Keratinocyte (primary cell): ENCODE results near the gene SERP2. TPM values are rescaled to one million over a fixed set of nuclear protein-coding genes. Genes with fewer than 3 reads are reported as not detected.

Experiments used
- DNase-seq: peaks from one replicate; pipeline ENCODE4 v3.0.0-alpha.2; 2011; ENCODE audit warnings: low read depth, missing footprints, low spot score
- FAIRE-seq: peaks from 2 replicates; lab custom pipeline; 2011; peaks lifted over from hg19 to GRCh38; lab: Jason Lieb, UNC
- H2AFZ ChIP-seq: 2 replicates; pipeline ENCODE4 v1.6.0; 2012; ENCODE audit warnings: low read length, control low read depth, inconsistent platforms; ENCODE audit not compliant: control insufficient read depth
- H3K27ac ChIP-seq: 2 replicates; pipeline ENCODE4 v1.5.1; 2011; ENCODE audit warnings: low read length; ENCODE audit not compliant: control insufficient read depth, insufficient read depth
- H3K27me3 ChIP-seq: 3 replicates; pipeline ENCODE4 v1.6.0; 2011; ENCODE audit warnings: low read length; ENCODE audit not compliant: control insufficient read depth, insufficient read depth; ENCODE audit errors: extremely low read depth
- H3K36me3 ChIP-seq, 2 experiments: 2 replicates in 1 of 2; 3 replicates in 1 of 2; pipeline ENCODE4 v1.5.1; 2011; ENCODE audit warnings: low read length in 2 of 2, mild to moderate bottlenecking in 1 of 2; ENCODE audit not compliant: control insufficient read depth in 2 of 2, insufficient read depth in 2 of 2; ENCODE audit errors: extremely low read depth in 1 of 2
- H3K4me1 ChIP-seq: 3 replicates; pipeline ENCODE4 v1.5.1; 2011; ENCODE audit warnings: low read length; ENCODE audit not compliant: control insufficient read depth, insufficient read depth; ENCODE audit errors: extremely low read depth
- H3K4me2 ChIP-seq: 3 replicates; pipeline ENCODE4 v1.6.0; 2011; ENCODE audit warnings: low read depth, low read length; ENCODE audit not compliant: control insufficient read depth, insufficient read depth; ENCODE audit errors: extremely low read depth
- H3K4me3 ChIP-seq, 3 experiments: fragments of 200-600 bp in 1 of 3; sonication (generic) in 1 of 3; 2 replicates in 2 of 3; 3 replicates in 1 of 3; pipeline ENCODE4 v1.5.1; 2011 to 2016; ENCODE audit warnings: low read length in 3 of 3, mild to moderate bottlenecking in 3 of 3, control low read depth in 2 of 3, inconsistent platforms in 1 of 3, low read depth in 1 of 3, mixed read lengths in 1 of 3, mixed run types in 1 of 3, moderate library complexity in 1 of 3; ENCODE audit not compliant: control insufficient read depth in 2 of 3, insufficient read depth in 2 of 3; ENCODE audit errors: extremely low read depth in 1 of 3
- H3K79me2 ChIP-seq: 2 replicates; pipeline ENCODE4 v1.6.0; 2012; ENCODE audit warnings: low read length; ENCODE audit not compliant: control insufficient read depth, insufficient read depth
- H3K9ac ChIP-seq: 3 replicates; pipeline ENCODE4 v1.6.0; 2011; ENCODE audit warnings: low read length; ENCODE audit not compliant: control insufficient read depth, insufficient read depth; ENCODE audit errors: extremely low read depth
- H3K9me1 ChIP-seq: 3 replicates; pipeline ENCODE4 v1.6.0; 2011; ENCODE audit warnings: low read length; ENCODE audit not compliant: control insufficient read depth, insufficient read depth; ENCODE audit errors: extremely low read depth
- H3K9me3 ChIP-seq: 2 replicates; pipeline ENCODE4 v1.5.1; 2012; ENCODE audit warnings: low read depth, low read length; ENCODE audit not compliant: control insufficient read depth
- H4K20me1 ChIP-seq: 3 replicates; pipeline ENCODE4 v1.6.0; 2011; ENCODE audit warnings: low read length; ENCODE audit not compliant: control insufficient read depth, insufficient read depth; ENCODE audit errors: extremely low read depth
- CTCF ChIP-seq, 3 experiments: IDR thresholded peaks in 1 of 3; conservative IDR thresholded peaks in 1 of 3; optimal IDR thresholded peaks in 1 of 3; 2 replicates in 2 of 3; 3 replicates in 1 of 3; pipeline versions ENCODE3 to v1.5.1; 2011; ENCODE audit warnings: low read length in 3 of 3, mild to moderate bottlenecking in 3 of 3, moderate library complexity in 2 of 3, control low read depth in 1 of 3, inconsistent platforms in 1 of 3; ENCODE audit not compliant: insufficient read depth in 2 of 3; ENCODE audit errors: extremely low read depth in 1 of 3
- EZH2 ChIP-seq: IDR thresholded peaks from one replicate; pipeline ENCODE4 v1.6.1; 2012; ENCODE audit warnings: inconsistent platforms, mild to moderate bottlenecking, low read length, moderate library complexity
- dilution Hi-C: fragments of 300-500 bp; cut with MboI; formaldehyde crosslinking; loops from one replicate; pipeline ENCODE4 v1.7.0; 2020; ENCODE audit warnings: low sequenced_read_pairs; ENCODE audit not compliant: extremely low pct_ligation_motif_present
- polyA plus RNA-seq, 5 experiments: library from polyadenylated mRNA; depleted of rRNA in 3 of 5; stranded (reverse) in 3 of 5; stranded (forward) in 1 of 5; unstranded in 1 of 5; fragments of >200 nt; gene quantifications; 1 replicate in 1 of 5; 2 replicates in 3 of 5; 3 replicates in 1 of 5; pipeline versions ENCODE4 v1.2.1 to v1.2.3, GENCODE V29; 2011 to 2012; ENCODE audit warnings: missing spikeins in 2 of 5, low read depth in 1 of 5, low replicate concordance in 1 of 5

Gene SERP2
- polyA plus RNA-seq, 1 donor (not counting 4 experiments of a cell fraction or from before 2014, with no cell fraction given), result 0.45 TPM

GRCh38 chr13:44439452-44440024 lies 65.9 kb downstream of the SERP2 start:
- dilution Hi-C loops, result loop anchor here (25.0 kb wide), 1 partner anchor 402 kb away; no protein-coding TSS in a partner anchor
- no peaks in the 10 kb centered on the region for H3K27me3 ChIP-seq
- no peak for DNase-seq
- no peak overlapping the region for H3K27ac ChIP-seq
- H4K20me1 ChIP-seq, result no peaks in the 10 kb centered on the region
- no peak overlapping the region for H3K4me3 ChIP-seq
- peaks cover 17% of the 10 kb centered on the region for H3K79me2 ChIP-seq
- peak; percentile 52 for FAIRE-seq
- no peak overlapping the region for H3K4me2 ChIP-seq
- no peaks in the 10 kb centered on the region for H3K9me1 ChIP-seq
- H2AFZ ChIP-seq, result no peak overlapping the region
- H3K4me1 ChIP-seq, result peaks cover 8% of the 10 kb centered on the region
- TF ChIP-seq CTCF (optimal IDR thresholded peaks at IDR 0.05 in 1 of 3, IDR thresholded peaks at IDR 0.05 in 1 of 3, conservative IDR thresholded peaks at IDR 0.05 in 1 of 3; ENCODE audit: extremely low read depth in 1 of 3, insufficient read depth in 2 of 3, low read length in 3 of 3) (no peak), EZH2 (no peak)
- no peak overlapping the region for H3K9ac ChIP-seq
- no peaks in the 10 kb centered on the region for H3K9me3 ChIP-seq
- peaks cover 0 to 3% of the 10 kb centered on the region in 2 experiments for H3K36me3 ChIP-seq

DNA sequence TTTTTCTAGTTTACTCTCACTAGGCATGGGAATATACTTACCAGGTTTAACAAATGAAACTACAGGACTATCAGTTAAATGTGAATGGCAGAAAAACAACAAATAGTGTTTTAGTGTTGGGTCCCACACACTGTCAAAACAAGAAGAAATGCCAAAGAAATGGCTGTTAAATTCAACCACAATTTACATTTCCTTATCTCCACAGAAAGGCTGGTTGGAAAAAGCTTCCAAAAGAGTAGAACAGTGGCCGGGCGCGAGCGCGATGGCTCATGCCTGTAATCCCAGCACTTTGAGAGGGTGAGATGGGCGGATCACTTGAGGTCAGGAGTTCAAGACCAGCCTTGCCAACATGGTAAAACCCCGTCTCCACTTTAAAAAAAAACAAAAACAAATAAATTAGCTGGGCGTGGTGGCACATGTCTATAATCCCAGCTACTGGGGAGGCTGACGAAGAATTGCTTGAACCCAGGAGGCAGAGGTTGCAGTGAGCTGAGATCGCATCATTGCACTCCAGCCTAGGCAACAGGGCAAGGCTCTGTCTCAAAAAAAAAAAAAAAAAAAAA lies 66.5 kb downstream of the SERP2 start:
- dilution Hi-C loops, result loop anchor here (25.0 kb wide), 1 partner anchor 403 kb away; no protein-coding TSS in a partner anchor
- no peak for FAIRE-seq

More for the DNA sequence above, 66.5 kb downstream of the SERP2 start:
- H3K27me3 ChIP-seq, result no peaks in the 10 kb centered on the region
- TF ChIP-seq EZH2 (no peak), CTCF (optimal IDR thresholded peaks at IDR 0.05 in 1 of 3, IDR thresholded peaks at IDR 0.05 in 1 of 3, conservative IDR thresholded peaks at IDR 0.05 in 1 of 3; ENCODE audit: extremely low read depth in 1 of 3, insufficient read depth in 2 of 3, low read length in 3 of 3) (no peak)
- no peaks in the 10 kb centered on the region for H3K9me1 ChIP-seq
- peaks cover 6% of the 10 kb centered on the region for H3K4me1 ChIP-seq
- H3K36me3 ChIP-seq, result no peaks in the 10 kb centered on the region
- H3K79me2 ChIP-seq, result peaks cover 12% of the 10 kb centered on the region
- no peaks in the 10 kb centered on the region for H3K9me3 ChIP-seq
- no peak overlapping the region for H2AFZ ChIP-seq
- H3K4me2 ChIP-seq, result no peak overlapping the region
- H3K27ac ChIP-seq, result no peak overlapping the region
- DNase-seq, result no peak
- no peaks in the 10 kb centered on the region for H4K20me1 ChIP-seq
- no peak overlapping the region for H3K9ac ChIP-seq
- no peak overlapping the region for H3K4me3 ChIP-seq

Other genes starting within 250 kb of the SERP2 start
- gene TSC22D1, start 202.5 kb downstream of the SERP2 start, polyA plus RNA-seq, result 86.6 to 177 TPM (median 97.2 TPM) in 3 replicates